ENCODE results near the gene ENDOU.

The ENDOU gene

DNA sequence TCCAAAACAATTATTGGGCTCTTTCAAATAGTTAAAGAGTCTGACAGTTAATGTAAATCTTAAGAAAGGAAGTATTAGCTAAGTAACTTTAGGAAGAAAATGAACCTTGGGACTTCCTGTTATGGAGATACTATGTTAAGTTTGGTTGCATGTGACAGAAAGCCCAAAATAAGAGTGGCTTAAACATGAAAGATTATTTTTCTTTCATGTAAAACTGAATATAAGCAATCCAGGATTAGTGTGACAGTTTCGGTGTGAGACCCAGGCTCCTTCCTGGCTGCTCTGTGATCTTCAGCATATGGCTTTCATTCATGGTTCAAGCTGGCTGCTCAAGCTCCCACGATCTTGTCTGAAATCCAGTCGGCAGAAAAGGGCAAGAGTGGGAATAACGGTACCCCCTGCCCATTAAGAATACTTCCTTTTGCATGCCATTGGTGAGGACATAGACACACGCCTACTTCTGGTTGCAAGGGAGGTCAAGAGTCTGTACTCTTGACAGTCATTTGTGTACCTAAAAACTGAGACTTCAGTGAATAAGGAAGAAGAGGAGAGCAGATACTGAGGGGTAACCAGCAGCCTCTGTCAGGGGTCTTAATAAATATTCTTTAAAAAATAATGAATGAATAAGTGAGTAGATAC lies 17.3 kb downstream of the ENDOU start (continued):
- TF ChIP-seq, protein P1, sequence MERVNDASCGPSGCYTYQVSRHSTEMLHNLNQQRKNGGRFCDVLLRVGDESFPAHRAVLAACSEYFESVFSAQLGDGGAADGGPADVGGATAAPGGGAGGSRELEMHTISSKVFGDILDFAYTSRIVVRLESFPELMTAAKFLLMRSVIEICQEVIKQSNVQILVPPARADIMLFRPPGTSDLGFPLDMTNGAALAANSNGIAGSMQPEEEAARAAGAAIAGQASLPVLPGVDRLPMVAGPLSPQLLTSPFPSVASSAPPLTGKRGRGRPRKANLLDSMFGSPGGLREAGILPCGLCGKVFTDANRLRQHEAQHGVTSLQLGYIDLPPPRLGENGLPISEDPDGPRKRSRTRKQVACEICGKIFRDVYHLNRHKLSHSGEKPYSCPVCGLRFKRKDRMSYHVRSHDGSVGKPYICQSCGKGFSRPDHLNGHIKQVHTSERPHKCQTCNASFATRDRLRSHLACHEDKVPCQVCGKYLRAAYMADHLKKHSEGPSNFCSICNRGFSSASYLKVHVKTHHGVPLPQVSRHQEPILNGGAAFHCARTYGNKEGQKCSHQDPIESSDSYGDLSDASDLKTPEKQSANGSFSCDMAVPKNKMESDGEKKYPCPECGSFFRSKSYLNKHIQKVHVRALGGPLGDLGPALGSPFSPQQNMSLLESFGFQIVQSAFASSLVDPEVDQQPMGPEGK (CRISPR knock-in tag; IDR thresholded peaks at IDR 0.05; ENCODE audit: borderline replicate concordance) = no peak
- TF ChIP-seq CSDC2 (CRISPR knock-in tag; IDR thresholded peaks at IDR 0.05) = no peak
- no peak for TF ChIP-seq PPARA (CRISPR knock-in tag; IDR thresholded peaks at IDR 0.05; ENCODE audit: borderline replicate concordance)
- TF ChIP-seq ZNF8 (CRISPR knock-in tag; IDR thresholded peaks at IDR 0.05) = no peak
- no peak for TF ChIP-seq ZFP30 (CRISPR knock-in tag; IDR thresholded peaks at IDR 0.05)

DNA sequence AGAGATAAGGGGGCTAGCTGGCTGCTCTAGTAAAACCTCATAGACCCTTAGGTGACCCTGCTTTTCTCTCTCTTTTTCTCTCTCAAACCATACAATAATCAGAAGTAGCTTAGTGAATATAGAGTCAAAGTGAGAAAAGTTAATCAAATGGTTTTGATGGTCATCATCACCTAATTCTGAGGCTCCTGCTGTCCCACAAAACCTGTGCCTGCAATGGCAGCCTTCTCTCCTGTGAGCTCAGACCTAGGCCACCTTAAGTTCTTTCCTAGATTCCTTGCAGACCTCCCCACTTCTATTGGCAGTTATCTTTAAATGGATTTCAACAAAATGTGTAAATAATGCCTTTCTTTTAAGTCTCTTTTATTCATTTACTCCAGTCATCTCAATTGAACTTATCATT lies 17.9 kb downstream of the ENDOU start:
- TF ChIP-seq BACH2 (CRISPR knock-in tag; IDR thresholded peaks at IDR 0.05; ENCODE audit: borderline replicate concordance) (no peak), ESRRG (CRISPR knock-in tag; IDR thresholded peaks at IDR 0.05) (no peak), SNAI2 (CRISPR knock-in tag; IDR thresholded peaks at IDR 0.05) (no peak), RARB (CRISPR knock-in tag; IDR thresholded peaks at IDR 0.05) (no peak), TOX (CRISPR knock-in tag; IDR thresholded peaks at IDR 0.05; ENCODE audit: borderline replicate concordance) (no peak), ZNF565 (CRISPR knock-in tag; conservative IDR thresholded peaks at IDR 0.05; ENCODE audit: low read depth) (no peak)
- TF ChIP-seq, protein P2, sequence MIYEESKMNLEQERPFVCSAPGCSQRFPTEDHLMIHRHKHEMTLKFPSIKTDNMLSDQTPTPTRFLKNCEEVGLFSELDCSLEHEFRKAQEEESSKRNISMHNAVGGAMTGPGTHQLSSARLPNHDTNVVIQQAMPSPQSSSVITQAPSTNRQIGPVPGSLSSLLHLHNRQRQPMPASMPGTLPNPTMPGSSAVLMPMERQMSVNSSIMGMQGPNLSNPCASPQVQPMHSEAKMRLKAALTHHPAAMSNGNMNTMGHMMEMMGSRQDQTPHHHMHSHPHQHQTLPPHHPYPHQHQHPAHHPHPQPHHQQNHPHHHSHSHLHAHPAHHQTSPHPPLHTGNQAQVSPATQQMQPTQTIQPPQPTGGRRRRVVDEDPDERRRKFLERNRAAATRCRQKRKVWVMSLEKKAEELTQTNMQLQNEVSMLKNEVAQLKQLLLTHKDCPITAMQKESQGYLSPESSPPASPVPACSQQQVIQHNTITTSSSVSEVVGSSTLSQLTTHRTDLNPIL (CRISPR knock-in tag; IDR thresholded peaks at IDR 0.05; ENCODE audit: low read depth) = no peak
- no peak for ATAC-seq

DNA sequence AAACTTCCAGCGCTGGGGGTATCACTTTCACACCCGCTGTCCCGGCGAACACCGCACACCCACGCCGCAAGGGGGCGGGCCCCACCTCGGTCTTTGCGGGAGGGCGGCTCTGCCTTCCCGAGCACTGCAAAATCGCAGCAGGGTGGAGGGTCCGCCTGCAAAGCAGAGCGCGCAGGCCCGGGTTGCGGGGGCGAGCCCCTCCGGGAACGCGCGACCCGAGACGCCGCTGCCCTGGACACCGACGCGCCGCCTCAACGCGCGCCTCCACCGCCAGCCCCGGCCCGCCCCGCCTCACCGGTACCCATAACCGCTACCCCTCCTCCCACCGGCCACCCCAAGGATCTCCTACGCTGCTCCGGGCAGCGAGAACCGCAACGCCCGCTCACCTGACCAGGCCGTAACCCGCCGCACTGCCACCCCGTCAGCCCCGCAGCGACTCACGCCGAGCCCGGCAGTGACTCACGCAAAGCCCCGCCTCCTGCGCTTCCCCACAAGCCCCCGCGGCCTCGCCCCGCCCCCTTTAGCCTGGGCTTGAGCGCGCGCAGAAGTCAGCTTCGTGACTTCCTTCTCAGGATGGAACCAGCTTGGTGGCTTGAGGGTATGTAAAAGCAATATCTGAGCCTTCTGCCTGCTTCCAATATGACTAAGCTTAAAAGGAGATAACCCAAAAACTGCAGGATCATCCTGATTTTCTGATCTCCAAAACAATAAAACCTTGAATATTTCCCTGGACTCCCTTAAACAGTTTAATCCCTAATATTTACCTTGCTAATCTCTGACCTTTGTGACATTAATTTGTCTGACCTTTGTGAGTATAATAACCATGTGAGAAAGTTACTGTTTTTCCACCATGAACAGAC lies 19.5 kb downstream of the ENDOU start, which contains the start of gene RPAP3:
Gene RPAP3, minus strand, starts transcription at position 465 of the 860 bp plus-strand sequence. CDS start 3,190 bp downstream, outside the sequence.
- TF ChIP-seq ESRRG (CRISPR knock-in tag; IDR thresholded peaks at IDR 0.05) (no peak), SNAI2 (CRISPR knock-in tag; IDR thresholded peaks at IDR 0.05) (no peak), ZFP3 (CRISPR knock-in tag; IDR thresholded peaks at IDR 0.05) (no peak), CSRNP3 (CRISPR knock-in tag; IDR thresholded peaks at IDR 0.05) (no peak), ARNTL (CRISPR knock-in tag; IDR thresholded peaks at IDR 0.05; ENCODE audit: borderline replicate concordance, low read depth) (no peak)
- ATAC-seq = peak; percentile 98

- no peak for TF ChIP-seq ZNF8 (CRISPR knock-in tag; IDR thresholded peaks at IDR 0.05)
- TF ChIP-seq, protein P1 (CRISPR knock-in tag; IDR thresholded peaks at IDR 0.05; ENCODE audit: borderline replicate concordance) = no peak
- no peak for TF ChIP-seq ZNF70 (CRISPR knock-in tag; IDR thresholded peaks at IDR 0.05)
- TF ChIP-seq TOX (CRISPR knock-in tag; IDR thresholded peaks at IDR 0.05; ENCODE audit: borderline replicate concordance) = no peak
- no peak for TF ChIP-seq TCF4 (CRISPR knock-in tag; IDR thresholded peaks at IDR 0.05; ENCODE audit: borderline replicate concordance)
- TF ChIP-seq ZNF565 (CRISPR knock-in tag; conservative IDR thresholded peaks at IDR 0.05; ENCODE audit: low read depth) = no peak
- TF ChIP-seq ZC3H10 (CRISPR knock-in tag; IDR thresholded peaks at IDR 0.05) = no peak
- no peak for TF ChIP-seq GLIS3 (CRISPR knock-in tag; IDR thresholded peaks at IDR 0.05)
- no peak for TF ChIP-seq PPARA (CRISPR knock-in tag; IDR thresholded peaks at IDR 0.05; ENCODE audit: borderline replicate concordance)
- ATAC-seq = no peak; the same call in 1 of the 3 replicates
Measured at GRCh38 chr12:47705229-47705565, 20.1 kb downstream of the ENDOU start.

Data from SK-N-SH treated with all-trans-retinoic acid at 6 μM for 48 hours (cell line).